OCI-LY7 (cell line): ENCODE measurements around the gene PGAP1. TPM values are rescaled to one million over a fixed set of nuclear protein-coding genes. Genes with fewer than 3 reads are reported as not detected.

Experiments used
- BruUV-seq: library from RNA; stranded (reverse); fragments of 400-500 nt; replicated peaks from 2 replicates; lab custom pipeline; 2021; lab: Mats Ljungman, UMichigan
- CTCF ChIA-PET: fragments of 300-600 bp; sonication (Branson Sonifier 250); formaldehyde crosslinking; loops from one replicate; lab custom pipeline; 2022; ENCODE audit warnings: antibody characterized with exemption; ENCODE audit not compliant: unreplicated experiment; lab: Charles Lee
- POLR2A ChIA-PET: fragments of 300-600 bp; sonication (Branson Sonifier 250); formaldehyde crosslinking; loops from one replicate; lab custom pipeline; 2022; ENCODE audit warnings: antibody characterized with exemption; lab: Charles Lee
- DNase-seq: peaks from one replicate; pipeline ENCODE4 v3.0.0-alpha.2; 2015; ENCODE audit warnings: low spot score
- H2AFZ ChIP-seq: fragments of 200-600 bp; sonication (generic), shearing (Covaris generic); 2 replicates; pipeline ENCODE4 v1.6.1; 2014; ENCODE audit warnings: mild to moderate bottlenecking, antibody characterized with exemption, low read length, moderate library complexity
- H3K27ac ChIP-seq: fragments of 200-600 bp; sonication (generic); 2 replicates; pipeline ENCODE4 v1.5.1; 2014; ENCODE audit warnings: mixed run types, low read depth, mild to moderate bottlenecking, moderate library complexity, low read length, inconsistent platforms; ENCODE audit not compliant: poor library complexity, severe bottlenecking
- H3K36me3 ChIP-seq: fragments of 200-600 bp; sonication (generic); 2 replicates; pipeline ENCODE4 v1.6.1; 2014; ENCODE audit warnings: mild to moderate bottlenecking, antibody characterized with exemption, low read length, moderate library complexity, mixed read lengths; ENCODE audit not compliant: insufficient read depth
- H3K4me1 ChIP-seq: fragments of 200-600 bp; sonication (generic); 2 replicates; pipeline ENCODE4 v1.5.1; 2014; ENCODE audit warnings: mild to moderate bottlenecking, low read length; ENCODE audit not compliant: insufficient read depth, poor library complexity, severe bottlenecking
- H3K4me2 ChIP-seq: fragments of 200-600 bp; sonication (generic); 2 replicates; pipeline ENCODE4 v1.6.1; 2014; ENCODE audit warnings: mild to moderate bottlenecking, low read length
- H3K4me3 ChIP-seq: fragments of 200-600 bp; sonication (generic); 2 replicates; pipeline ENCODE4 v1.5.1; 2014; ENCODE audit warnings: mild to moderate bottlenecking, low read depth, low read length; ENCODE audit not compliant: poor library complexity, severe bottlenecking
- H3K79me2 ChIP-seq: fragments of 200-600 bp; sonication (generic); 2 replicates; pipeline ENCODE4 v1.6.1; 2016; ENCODE audit warnings: low read depth, mild to moderate bottlenecking, low read length, moderate library complexity, mixed read lengths; ENCODE audit not compliant: insufficient read depth
- H3K9me2 ChIP-seq: fragments of 200-600 bp; sonication (generic); 2 replicates; pipeline ENCODE4 v1.6.1; 2016; ENCODE audit warnings: mild to moderate bottlenecking, low read length, mixed read lengths; ENCODE audit not compliant: insufficient read depth
- H3K9me3 ChIP-seq: fragments of 200-600 bp; sonication (generic); 2 replicates; pipeline ENCODE4 v1.6.1; 2014; ENCODE audit warnings: mild to moderate bottlenecking, mixed run types, low read length, mixed read lengths
- H4K20me1 ChIP-seq: fragments of 200-600 bp; sonication (generic); 2 replicates; pipeline ENCODE4 v1.6.1; 2014; ENCODE audit warnings: mild to moderate bottlenecking, antibody characterized with exemption, low read length, moderate library complexity, mixed read lengths; ENCODE audit not compliant: insufficient read depth
- CTCF ChIP-seq: fragments of 200-600 bp; sonication (generic); conservative IDR thresholded peaks from 2 replicates; pipeline ENCODE4 v1.5.1; 2014; ENCODE audit warnings: mild to moderate bottlenecking, antibody characterized with exemption, low read length, moderate library complexity, mixed read lengths
- EZH2phosphoT487 ChIP-seq: fragments of 200-600 bp; sonication (generic); IDR thresholded peaks from 2 replicates; pipeline ENCODE4 v1.6.1; 2018; ENCODE audit warnings: low read depth, borderline replicate concordance, mild to moderate bottlenecking, mixed run types, antibody characterized with exemption, low read length, moderate library complexity, mixed read lengths
- intact Hi-C: fragments of 100-400 bp; cut with micrococcal nuclease; formaldehyde crosslinking; loops from one replicate; pipeline ENCODE4 v1.10.0; 2022; ENCODE audit not compliant: unreplicated experiment
- total RNA-seq, 2 experiments: library from RNA; depleted of rRNA in 1 of 2; stranded (reverse); fragments of >200 nt in 1 of 2; shearing (Covaris generic) in 1 of 2; gene quantifications; 2 replicates each; pipeline ENCODE4 v1.2.3, GENCODE V29; 2014 to 2022

The PGAP1 gene
- total RNA-seq, 2 experiments from 2014 or later: 0.54 to 1.9 TPM

GRCh38 chr2:196840171-196840570, 86.3 kb downstream of the PGAP1 start:
- ChIA-PET CTCF (no interaction called here), POLR2A (interaction anchor here (0.6 kb wide), 1 partner anchor 542 kb away, joined by 3 read pairs; no protein-coding TSS in a partner anchor)
- intact Hi-C loops: no loop called here
- Histone ChIP-seq H4K20me1 (no peaks in the 10 kb centered on the region), H3K4me1 (no peaks in the 10 kb centered on the region), H3K9me2 (no peaks in the 10 kb centered on the region), H3K36me3 (no peaks in the 10 kb centered on the region), H3K27ac (no peak overlapping the region), H3K9me3 (no peaks in the 10 kb centered on the region), H3K4me2 (no peak overlapping the region), H3K4me3 (no peak overlapping the region), H2AFZ (no peak overlapping the region), H3K79me2 (no peaks in the 10 kb centered on the region)
- no peak for TF ChIP-seq CTCF
- no TSS peak for BruUV-seq
- no peak for DNase-seq

- POLR2A ChIA-PET: no interaction called here
- no peaks in the 10 kb centered on the region for H3K79me2 ChIP-seq
- no peaks in the 10 kb centered on the region for H4K20me1 ChIP-seq
- H3K9me3 ChIP-seq: no peaks in the 10 kb centered on the region
- H3K4me1 ChIP-seq: no peaks in the 10 kb centered on the region
- CTCF ChIA-PET: no interaction called here
- H3K9me2 ChIP-seq: no peaks in the 10 kb centered on the region
- BruUV-seq: no TSS peak
- no peak for DNase-seq
- no peak for TF ChIP-seq CTCF
- no peak for TF ChIP-seq EZH2phosphoT487
- no peak overlapping the region for H3K27ac ChIP-seq
- intact Hi-C loops: no loop called here
- H2AFZ ChIP-seq: no peak overlapping the region
- H3K36me3 ChIP-seq: no peaks in the 10 kb centered on the region
- no peak overlapping the region for H3K4me3 ChIP-seq
- no peak overlapping the region for H3K4me2 ChIP-seq
These were observed 86.9 kb downstream of the PGAP1 start for GRCh38 chr2:196839574-196839973.

- ChIA-PET POLR2A (interaction anchor here (1.2 kb wide), 1 partner anchor 99 kb away, joined by 3 read pairs; no protein-coding TSS in a partner anchor), CTCF (no interaction called here)
- intact Hi-C loops: no loop called here
- Histone ChIP-seq H3K4me1 (no peaks in the 10 kb centered on the region), H3K36me3 (no peaks in the 10 kb centered on the region), H2AFZ (no peak overlapping the region), H3K4me3 (no peak overlapping the region), H3K79me2 (no peaks in the 10 kb centered on the region), H3K9me3 (no peaks in the 10 kb centered on the region), H3K4me2 (no peak overlapping the region), H3K9me2 (no peaks in the 10 kb centered on the region), H3K27ac (no peak overlapping the region), H4K20me1 (no peaks in the 10 kb centered on the region)
- TF ChIP-seq CTCF: no peak
- no peak for TF ChIP-seq EZH2phosphoT487
- no TSS peak for BruUV-seq
- no peak for DNase-seq
These were observed 90.1 kb downstream of the PGAP1 start for GRCh38 chr2:196836440-196836839.
